Fibroblast of villous mesenchyme (primary cell): ENCODE results near the gene PCDH9. TPM values are rescaled to one million over a fixed set of nuclear protein-coding genes. Genes with fewer than 3 reads are reported as not detected.

Experiments
- DNase-seq: peaks from one replicate; pipeline ENCODE4 v3.0.0-alpha.2; 2010; ENCODE audit warnings: low read depth
- H3K4me3 ChIP-seq: 2 replicates; pipeline ENCODE4 v1.5.1; 2011; ENCODE audit warnings: low read depth, mild to moderate bottlenecking, low read length
- CTCF ChIP-seq: IDR thresholded peaks from 2 replicates; pipeline ENCODE4 v1.5.1; 2012; ENCODE audit warnings: low read depth, mild to moderate bottlenecking, low read length; ENCODE audit not compliant: insufficient read depth
- total RNA-seq: library from RNA; depleted of rRNA; stranded (reverse); fragments of >200 nt; gene quantifications from 2 replicates; pipeline ENCODE4 v1.2.3, GENCODE V29; 2012

The PCDH9 gene
- total RNA-seq, 1 donor = 9.9 TPM

GRCh38 chr13:66345971-66346370 lies 884.2 kb downstream of the PCDH9 start:
- no peak for TF ChIP-seq CTCF
- DNase-seq = no peak
- H3K4me3 ChIP-seq = no peak overlapping the region

GRCh38 chr13:66345518-66345810 lies 884.7 kb downstream of the PCDH9 start:
- no peak for TF ChIP-seq CTCF
- no peak overlapping the region for H3K4me3 ChIP-seq
- no peak for DNase-seq

GRCh38 chr13:66344805-66345517 lies 885.2 kb downstream of the PCDH9 start:
- no peak for DNase-seq
- no peak overlapping the region for H3K4me3 ChIP-seq
- no peak for TF ChIP-seq CTCF

GRCh38 chr13:66343224-66343828 lies 886.8 kb downstream of the PCDH9 start:
- no peak overlapping the region for H3K4me3 ChIP-seq
- no peak for DNase-seq
- no peak for TF ChIP-seq CTCF

- no peak overlapping the region for H3K4me3 ChIP-seq
- no peak for DNase-seq
- no peak for TF ChIP-seq CTCF
Measured at GRCh38 chr13:66341635-66342377, 888.3 kb downstream of the PCDH9 start.

GRCh38 chr13:66339214-66339613 lies 890.9 kb downstream of the PCDH9 start:
- TF ChIP-seq CTCF = no peak
- H3K4me3 ChIP-seq = no peak overlapping the region
- DNase-seq = no peak

- DNase-seq = no peak
- no peak overlapping the region for H3K4me3 ChIP-seq
- no peak for TF ChIP-seq CTCF
Measured at GRCh38 chr13:66338542-66338941, 891.6 kb downstream of the PCDH9 start.
